IMR-90 (cell line): ENCODE measurements around the gene TAGAP. TPM values are rescaled to one million over a fixed set of nuclear protein-coding genes. Genes with fewer than 3 reads are reported as not detected.

Source experiments
- ATAC-seq: fragments of 200-7000 bp; cut with Tn5 transposase; 2 replicates; pipeline ENCODE4 v1.9.1; 2020; ENCODE audit warnings: low read depth, mild to moderate bottlenecking, moderate library complexity
- BruUV-seq: library from RNA; stranded (reverse); fragments of 400-500 nt; replicated peaks from 2 replicates; lab custom pipeline; 2021; lab: Mats Ljungman, UMichigan
- CTCF ChIA-PET: fragments of 300-600 bp; formaldehyde crosslinking; extraction: SDS; loops from one replicate; lab custom pipeline; 2021; ENCODE audit warnings: antibody characterized with exemption; lab: Yijun Ruan, JAX
- POLR2A ChIA-PET: fragments of 300-600 bp; sonication (Branson Sonifier 250); formaldehyde crosslinking; loops from one replicate; lab custom pipeline; 2022; ENCODE audit warnings: antibody characterized with exemption; ENCODE audit not compliant: unreplicated experiment; lab: Charles Lee
- DNase-seq: peaks from one replicate; pipeline ENCODE4 v3.0.0; 2013
- H2AFZ ChIP-seq: replicated peaks from 2 replicates; pipeline ENCODE3; 2013; ENCODE audit warnings: low read length, mild to moderate bottlenecking; ENCODE audit not compliant: poor library complexity
- H2AK5ac ChIP-seq: 2 replicates; pipeline ENCODE4 v1.6.1; 2013; ENCODE audit warnings: low read depth, low read length, inconsistent platforms
- H2AK9ac ChIP-seq: replicated peaks from 2 replicates; pipeline ENCODE3; 2013; ENCODE audit warnings: mild to moderate bottlenecking, low read depth, low read length, moderate library complexity; ENCODE audit not compliant: poor library complexity
- H2BK120ac ChIP-seq: 2 replicates; pipeline ENCODE4 v1.6.1; 2013; ENCODE audit warnings: low read depth, low read length, inconsistent platforms
- H2BK15ac ChIP-seq: 3 replicates; pipeline ENCODE4 v1.6.1; 2013; ENCODE audit warnings: low read depth, low read length, inconsistent platforms
- H2BK20ac ChIP-seq: 2 replicates; pipeline ENCODE4 v1.6.1; 2013; ENCODE audit warnings: low read depth, mild to moderate bottlenecking, inconsistent platforms, low read length, moderate library complexity
- H2BK5ac ChIP-seq: 2 replicates; pipeline ENCODE4 v1.6.1; 2013; ENCODE audit warnings: mild to moderate bottlenecking, low read depth, low read length, inconsistent platforms; ENCODE audit not compliant: poor library complexity, severe bottlenecking
- H3K14ac ChIP-seq: replicated peaks from 2 replicates; pipeline ENCODE4 v1.6.1; 2013; ENCODE audit warnings: low read depth, low read length, inconsistent platforms
- H3K18ac ChIP-seq: 2 replicates; pipeline ENCODE4 v1.6.1; 2013; ENCODE audit warnings: low read depth, low read length, control low read depth
- H3K23ac ChIP-seq: 2 replicates; pipeline ENCODE4 v1.6.1; 2013; ENCODE audit warnings: low read depth, low read length, inconsistent platforms
- H3K27ac ChIP-seq: 2 replicates; pipeline ENCODE4 v1.5.1; 2013; ENCODE audit warnings: mild to moderate bottlenecking, control low read depth, low read length; ENCODE audit not compliant: insufficient read depth
- H3K27me3 ChIP-seq: 2 replicates; pipeline ENCODE4 v1.6.1; 2013; ENCODE audit warnings: low read length; ENCODE audit not compliant: control insufficient read depth, insufficient read depth
- H3K36me3 ChIP-seq: 2 replicates; pipeline ENCODE4 v1.6.1; 2013; ENCODE audit warnings: low read length, mixed read lengths; ENCODE audit not compliant: control insufficient read depth, insufficient read depth
- H3K4ac ChIP-seq: 2 replicates; pipeline ENCODE4 v1.6.1; 2013; ENCODE audit warnings: low read depth, low read length, inconsistent platforms
- H3K4me1 ChIP-seq: 2 replicates; pipeline ENCODE4 v1.6.1; 2013; ENCODE audit warnings: low read length, mixed read lengths; ENCODE audit not compliant: control insufficient read depth, insufficient read depth
- H3K4me2 ChIP-seq: 2 replicates; pipeline ENCODE4 v1.6.1; 2013; ENCODE audit warnings: low read depth, mild to moderate bottlenecking, control low read depth, low read length, moderate library complexity
- H3K4me3 ChIP-seq: 2 replicates; pipeline ENCODE4 v1.5.1; 2013; ENCODE audit warnings: low read depth, mild to moderate bottlenecking, control low read depth, low read length, moderate library complexity; ENCODE audit not compliant: insufficient read depth
- H3K56ac ChIP-seq: 2 replicates; pipeline ENCODE4 v1.6.1; 2013; ENCODE audit warnings: low read length, inconsistent platforms; ENCODE audit not compliant: insufficient read depth; ENCODE audit errors: extremely low read depth
- H3K79me1 ChIP-seq, 2 experiments: 2 replicates each; pipeline ENCODE4 v1.6.1; 2013; ENCODE audit warnings: low read length in 2 of 2, inconsistent platforms in 1 of 2, low read depth in 1 of 2
- H3K9ac ChIP-seq: 2 replicates; pipeline ENCODE4 v1.6.1; 2013; ENCODE audit warnings: low read depth, low read length, control low read depth
- H3K9me1 ChIP-seq: 2 replicates; pipeline ENCODE4 v1.6.1; 2013; ENCODE audit warnings: low read length, inconsistent platforms; ENCODE audit not compliant: insufficient read depth
- H3K9me3 ChIP-seq: 2 replicates; pipeline ENCODE4 v1.6.1; 2013; ENCODE audit warnings: low read length; ENCODE audit not compliant: control insufficient read depth, insufficient read depth
- H4K20me1 ChIP-seq: 2 replicates; pipeline ENCODE4 v1.6.1; 2013; ENCODE audit warnings: low read length, inconsistent platforms; ENCODE audit not compliant: insufficient read depth
- H4K5ac ChIP-seq: 2 replicates; pipeline ENCODE4 v1.6.1; 2013; ENCODE audit warnings: mild to moderate bottlenecking, low read depth, low read length, control low read depth
- H4K8ac ChIP-seq, 2 experiments: 2 replicates each; pipeline ENCODE4 v1.6.1; 2013; ENCODE audit warnings: low read depth in 2 of 2, low read length in 2 of 2, control low read depth in 1 of 2, inconsistent platforms in 1 of 2
- H4K91ac ChIP-seq: 2 replicates; pipeline ENCODE4 v1.6.1; 2013; ENCODE audit warnings: low read depth, low read length, inconsistent platforms; ENCODE audit not compliant: insufficient read depth
- BHLHE40 ChIP-seq: fragments of 150-350 bp; IDR thresholded peaks from 2 replicates; pipeline ENCODE4 v1.6.1; 2016; ENCODE audit warnings: mild to moderate bottlenecking, low read depth, low read length
- CEBPB ChIP-seq: IDR thresholded peaks from 2 replicates; pipeline ENCODE4 v1.6.1; 2012; ENCODE audit warnings: low read depth, low read length, improper control_type of control experiment
- CHD1 ChIP-seq: IDR thresholded peaks from 2 replicates; pipeline ENCODE4 v1.6.1; 2012; ENCODE audit warnings: low read depth, low read length, improper control_type of control experiment
- CTCF ChIP-seq: conservative IDR thresholded peaks from 2 replicates; pipeline ENCODE4 v1.5.1; 2012; ENCODE audit warnings: mild to moderate bottlenecking, low read depth, low read length, improper control_type of control experiment
- ELK1 ChIP-seq: fragments of 150-350 bp; IDR thresholded peaks from 2 replicates; pipeline ENCODE4 v1.6.1; 2016; ENCODE audit warnings: low read depth, mild to moderate bottlenecking, low read length, moderate library complexity, borderline replicate concordance
- FOS ChIP-seq: fragments of 150-350 bp; IDR thresholded peaks from 2 replicates; pipeline ENCODE4 v1.6.1; 2016; ENCODE audit warnings: low read depth, low read length
- MAFK ChIP-seq: IDR thresholded peaks from 2 replicates; pipeline ENCODE4 v1.6.1; 2012; ENCODE audit warnings: low read depth, low read length, improper control_type of control experiment
- MAZ ChIP-seq: IDR thresholded peaks from 2 replicates; pipeline ENCODE4 v1.6.1; 2012; ENCODE audit warnings: low read depth, mild to moderate bottlenecking, low read length, improper control_type of control experiment, moderate library complexity, borderline replicate concordance
- MXI1 ChIP-seq: IDR thresholded peaks from 2 replicates; pipeline ENCODE4 v1.6.1; 2012; ENCODE audit warnings: low read depth, mild to moderate bottlenecking, low read length, moderate library complexity, borderline replicate concordance
- NFE2L2 ChIP-seq: fragments of 150-350 bp; IDR thresholded peaks from 2 replicates; pipeline ENCODE4 v1.6.1; 2016; ENCODE audit warnings: low read depth, mild to moderate bottlenecking, low read length
- POLR2A ChIP-seq: IDR thresholded peaks from 2 replicates; pipeline ENCODE4 v1.6.1; 2012; ENCODE audit warnings: mild to moderate bottlenecking, low read depth, low read length
- RAD21 ChIP-seq: IDR thresholded peaks from 2 replicates; pipeline ENCODE4 v1.6.1; 2012; ENCODE audit warnings: low read length, improper control_type of control experiment
- RCOR1 ChIP-seq: IDR thresholded peaks from 2 replicates; pipeline ENCODE4 v1.6.1; 2012; ENCODE audit warnings: mild to moderate bottlenecking, low read length, improper control_type of control experiment; ENCODE audit not compliant: insufficient replicate concordance
- RFX5 ChIP-seq: IDR thresholded peaks from 2 replicates; pipeline ENCODE4 v1.8.0; 2012; ENCODE audit warnings: low read depth, mild to moderate bottlenecking, low read length, moderate library complexity
- SMC3 ChIP-seq: fragments of 150-350 bp; IDR thresholded peaks from 2 replicates; pipeline ENCODE4 v1.6.1; 2016; ENCODE audit warnings: low read depth, mild to moderate bottlenecking, antibody characterized with exemption, low read length, moderate library complexity
- USF2 ChIP-seq: fragments of 150-350 bp; IDR thresholded peaks from 2 replicates; pipeline ENCODE4 v1.6.1; 2017; ENCODE audit warnings: mild to moderate bottlenecking, antibody characterized with exemption, low read length, low read depth
- WGBS, 2 experiments: methylation state at CpG; one replicate each; pipeline versions ENCODE4 v1.1.5 to v1.1.7; 2013; ENCODE audit warnings: missing lambda C conversion rate in 2 of 2; ENCODE audit not compliant: insufficient read length in 1 of 2; ENCODE audit errors: extremely low coverage in 2 of 2; 5-methylcytosine and 5-hydroxymethylcytosine counted together
- dilution Hi-C: fragments of 300-500 bp; cut with HindIII; formaldehyde crosslinking; loops from one replicate; pipeline ENCODE4 v1.14.3; 2018; ENCODE audit warnings: low sequenced_read_pairs; ENCODE audit not compliant: unreplicated experiment
- in situ Hi-C: fragments of 300-500 bp; cut with MboI; formaldehyde crosslinking; loops from 3 replicates; pipeline ENCODE4 v1.14.3; 2019; ENCODE audit warnings: low sequenced_read_pairs, inconsistent platforms, mixed read lengths
- intact Hi-C: fragments of 100-400 bp; cut with micrococcal nuclease; formaldehyde crosslinking; loops from 2 replicates; pipeline ENCODE4 v1.10.0; 2022
- polyA plus RNA-seq, 3 experiments: library from polyadenylated mRNA; depleted of rRNA; stranded (reverse); fragments of >200 nt; gene quantifications; 2 replicates each; pipeline ENCODE4 v1.2.3, GENCODE V29; 2012; ENCODE audit warnings: low replicate concordance in 1 of 3
- total RNA-seq: library from RNA; depleted of rRNA; stranded (reverse); fragments of >200 nt; gene quantifications from 2 replicates; pipeline ENCODE4 v1.2.3, GENCODE V29; 2012

The TAGAP gene
- total and polyA plus RNA-seq, 2 of the 4 experiments (the other 2 are of a cell fraction), result not detected

GRCh38 chr6:159082039-159082815, 37.4 kb upstream of the TAGAP start:
- no peak overlapping the region for H3K4me3 ChIP-seq
- CTCF ChIA-PET, result no interaction called here
- intact Hi-C loops (no loop called here), dilution Hi-C loops (no loop called here), in situ Hi-C loops (no loop called here)
- no peak overlapping the region for H2BK15ac ChIP-seq
- H4K20me1 ChIP-seq, result no peaks in the 10 kb centered on the region
- no peak overlapping the region for H3K56ac ChIP-seq
- H2AK9ac ChIP-seq, result no peak overlapping the region
- POLR2A ChIA-PET, result no interaction called here
- no peak overlapping the region for H2BK120ac ChIP-seq
- peaks cover 2% of the 10 kb centered on the region; the same call in 1 of the 2 replicates for H3K4me1 ChIP-seq
- H3K36me3 ChIP-seq, result no peaks in the 10 kb centered on the region
- H3K27ac ChIP-seq, result no peak overlapping the region
- ATAC-seq (no peak), DNase-seq (no peak)
- no peaks in the 10 kb centered on the region for H3K9me1 ChIP-seq
- H3K9me3 ChIP-seq, result no peaks in the 10 kb centered on the region
- no peak overlapping the region for H2BK5ac ChIP-seq
- no TSS peak for BruUV-seq
- H3K27me3 ChIP-seq, result peaks cover 9% of the 10 kb centered on the region
- H3K23ac ChIP-seq, result no peak overlapping the region
- no peak overlapping the region for H4K8ac ChIP-seq
- H3K79me1 ChIP-seq, result no peaks in the 10 kb centered on the region
- no peak overlapping the region for H3K18ac ChIP-seq
- H2AFZ ChIP-seq, result no peak overlapping the region
- H4K91ac ChIP-seq, result no peak overlapping the region
- H3K4me2 ChIP-seq, result no peak overlapping the region
- TF ChIP-seq MXI1 (no peak), MAZ (no peak), CEBPB (no peak), FOS (no peak), CTCF (no peak), RCOR1 (no peak), USF2 (no peak), BHLHE40 (no peak), RFX5 (no peak), POLR2A (no peak), SMC3 (no peak), CHD1 (no peak), ELK1 (no peak), RAD21 (no peak), MAFK (no peak), NFE2L2 (no peak)
- no peak overlapping the region for H3K4ac ChIP-seq
- no CpG with 5 or more reads among the region's 7 CpGs for WGBS, 2 experiments
- no peak overlapping the region for H3K9ac ChIP-seq
- H4K5ac ChIP-seq, result no peak overlapping the region
- no peak overlapping the region for H2BK20ac ChIP-seq
- H2AK5ac ChIP-seq, result no peak overlapping the region
- no peak overlapping the region for H3K14ac ChIP-seq
